Panc1 (cell line): Measurements from ENCODE around the gene SPDYE2.
"Not testable (repeated sequence)": the region's sequence is repeated elsewhere in the genome, so short reads cannot be mapped to it uniquely, and the experiment has no call there.

Experiments
- SIN3A ChIP-seq: IDR thresholded peaks from 2 replicates; pipeline ENCODE4 v1.6.1; 2012; ENCODE audit warnings: low read depth, mild to moderate bottlenecking, low read length, moderate library complexity, borderline replicate concordance; ENCODE audit not compliant: insufficient read depth
- TF ChIP-seq, protein P1 (sequence below): fragments of 450-650 bp; IDR thresholded peaks from 2 replicates; pipeline ENCODE4 v1.5.1; 2017; ENCODE audit warnings: mild to moderate bottlenecking

DNA sequence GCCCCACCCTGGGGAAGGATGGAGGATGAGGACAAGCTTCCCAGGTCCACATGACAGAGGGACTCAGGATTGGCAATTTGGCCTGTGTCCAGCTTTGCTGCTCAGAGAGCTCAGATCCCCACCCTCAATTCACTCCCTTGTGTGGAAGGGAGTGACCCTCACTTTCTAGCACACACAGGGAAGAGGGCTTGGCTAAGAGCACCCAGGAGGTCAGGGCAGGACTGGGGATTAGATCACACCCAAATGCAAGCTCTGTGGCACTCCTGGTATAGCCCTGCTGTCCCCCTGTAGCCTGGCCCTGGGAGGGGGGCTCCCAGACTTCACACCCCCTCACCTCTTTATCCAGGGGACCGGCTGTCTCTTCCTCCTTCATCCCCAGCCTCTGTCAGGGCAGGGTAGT is 6.7 kb upstream of the SPDYE2 start:
- TF ChIP-seq, protein P1, sequence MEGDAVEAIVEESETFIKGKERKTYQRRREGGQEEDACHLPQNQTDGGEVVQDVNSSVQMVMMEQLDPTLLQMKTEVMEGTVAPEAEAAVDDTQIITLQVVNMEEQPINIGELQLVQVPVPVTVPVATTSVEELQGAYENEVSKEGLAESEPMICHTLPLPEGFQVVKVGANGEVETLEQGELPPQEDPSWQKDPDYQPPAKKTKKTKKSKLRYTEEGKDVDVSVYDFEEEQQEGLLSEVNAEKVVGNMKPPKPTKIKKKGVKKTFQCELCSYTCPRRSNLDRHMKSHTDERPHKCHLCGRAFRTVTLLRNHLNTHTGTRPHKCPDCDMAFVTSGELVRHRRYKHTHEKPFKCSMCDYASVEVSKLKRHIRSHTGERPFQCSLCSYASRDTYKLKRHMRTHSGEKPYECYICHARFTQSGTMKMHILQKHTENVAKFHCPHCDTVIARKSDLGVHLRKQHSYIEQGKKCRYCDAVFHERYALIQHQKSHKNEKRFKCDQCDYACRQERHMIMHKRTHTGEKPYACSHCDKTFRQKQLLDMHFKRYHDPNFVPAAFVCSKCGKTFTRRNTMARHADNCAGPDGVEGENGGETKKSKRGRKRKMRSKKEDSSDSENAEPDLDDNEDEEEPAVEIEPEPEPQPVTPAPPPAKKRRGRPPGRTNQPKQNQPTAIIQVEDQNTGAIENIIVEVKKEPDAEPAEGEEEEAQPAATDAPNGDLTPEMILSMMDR, result not testable (repeated sequence)
- not testable (repeated sequence) for TF ChIP-seq SIN3A
